Measurements from ENCODE around the gene CDC42BPB.
"Not testable (repeated sequence)": the region's sequence is repeated elsewhere in the genome, so short reads cannot be mapped to it uniquely, and the experiment has no call there.

Gene CDC42BPB

DNA sequence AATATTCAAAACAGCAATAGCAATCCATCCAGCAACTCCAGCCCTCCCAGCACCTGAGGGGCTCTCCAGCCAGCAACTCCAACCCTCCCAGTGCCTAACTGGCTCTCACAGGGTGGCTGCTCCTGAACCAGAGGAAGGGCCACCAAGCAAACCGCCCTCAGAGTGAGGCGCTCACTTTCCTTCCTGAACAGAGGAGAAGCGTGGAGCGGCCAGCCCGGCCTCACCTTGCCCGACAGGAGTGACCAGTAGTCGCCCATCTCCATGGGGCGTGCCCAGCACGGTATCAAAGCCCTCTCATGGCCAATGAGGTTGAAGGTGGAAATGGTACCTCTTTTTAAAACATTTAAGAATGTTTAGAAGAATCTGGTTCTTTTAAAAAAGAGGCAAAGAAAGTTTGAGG is 27.4 kb downstream of the CDC42BPB start:
- Histone ChIP-seq H3K9me3 (no peaks in the 10 kb centered on the region), H3K36me3 (no peaks in the 10 kb centered on the region), H3K4me3 (ENCODE audit: low read depth, low read length) (no peak overlapping the region), H3K27me3 (no peaks in the 10 kb centered on the region), H3K4me1 (peaks cover 9% of the 10 kb centered on the region)
- TF ChIP-seq, protein P1, sequence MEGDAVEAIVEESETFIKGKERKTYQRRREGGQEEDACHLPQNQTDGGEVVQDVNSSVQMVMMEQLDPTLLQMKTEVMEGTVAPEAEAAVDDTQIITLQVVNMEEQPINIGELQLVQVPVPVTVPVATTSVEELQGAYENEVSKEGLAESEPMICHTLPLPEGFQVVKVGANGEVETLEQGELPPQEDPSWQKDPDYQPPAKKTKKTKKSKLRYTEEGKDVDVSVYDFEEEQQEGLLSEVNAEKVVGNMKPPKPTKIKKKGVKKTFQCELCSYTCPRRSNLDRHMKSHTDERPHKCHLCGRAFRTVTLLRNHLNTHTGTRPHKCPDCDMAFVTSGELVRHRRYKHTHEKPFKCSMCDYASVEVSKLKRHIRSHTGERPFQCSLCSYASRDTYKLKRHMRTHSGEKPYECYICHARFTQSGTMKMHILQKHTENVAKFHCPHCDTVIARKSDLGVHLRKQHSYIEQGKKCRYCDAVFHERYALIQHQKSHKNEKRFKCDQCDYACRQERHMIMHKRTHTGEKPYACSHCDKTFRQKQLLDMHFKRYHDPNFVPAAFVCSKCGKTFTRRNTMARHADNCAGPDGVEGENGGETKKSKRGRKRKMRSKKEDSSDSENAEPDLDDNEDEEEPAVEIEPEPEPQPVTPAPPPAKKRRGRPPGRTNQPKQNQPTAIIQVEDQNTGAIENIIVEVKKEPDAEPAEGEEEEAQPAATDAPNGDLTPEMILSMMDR (IDR thresholded peaks at IDR 0.05; ENCODE audit: low read depth, low read length), result no peak
- no peak for DNase-seq

DNA sequence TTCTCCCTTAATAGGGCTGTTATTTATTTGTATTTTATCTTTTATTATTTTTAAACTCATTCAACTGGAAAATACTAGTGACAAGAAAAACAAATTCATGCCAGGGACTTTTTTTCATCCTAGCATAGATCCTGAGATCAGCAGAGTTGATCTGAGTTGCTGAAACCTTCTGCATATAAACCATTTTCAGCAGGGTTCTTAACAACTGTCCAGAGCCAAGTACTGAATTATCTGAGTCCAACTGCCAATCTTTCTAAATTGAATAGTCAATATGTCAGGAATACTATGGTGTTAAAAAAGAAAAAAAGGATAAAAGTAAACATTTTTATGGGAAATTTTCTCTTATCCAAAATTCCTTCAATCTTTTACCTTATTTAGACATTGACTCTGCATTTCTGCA is 28.6 kb downstream of the CDC42BPB start:
- TF ChIP-seq, protein P1 (IDR thresholded peaks at IDR 0.05; ENCODE audit: low read depth, low read length), result no peak
- no peak for DNase-seq
- Histone ChIP-seq H3K36me3 (no peaks in the 10 kb centered on the region), H3K9me3 (no peaks in the 10 kb centered on the region), H3K27me3 (no peaks in the 10 kb centered on the region), H3K4me3 (ENCODE audit: low read depth, low read length) (no peak overlapping the region), H3K4me1 (peaks cover 16% of the 10 kb centered on the region)

DNA sequence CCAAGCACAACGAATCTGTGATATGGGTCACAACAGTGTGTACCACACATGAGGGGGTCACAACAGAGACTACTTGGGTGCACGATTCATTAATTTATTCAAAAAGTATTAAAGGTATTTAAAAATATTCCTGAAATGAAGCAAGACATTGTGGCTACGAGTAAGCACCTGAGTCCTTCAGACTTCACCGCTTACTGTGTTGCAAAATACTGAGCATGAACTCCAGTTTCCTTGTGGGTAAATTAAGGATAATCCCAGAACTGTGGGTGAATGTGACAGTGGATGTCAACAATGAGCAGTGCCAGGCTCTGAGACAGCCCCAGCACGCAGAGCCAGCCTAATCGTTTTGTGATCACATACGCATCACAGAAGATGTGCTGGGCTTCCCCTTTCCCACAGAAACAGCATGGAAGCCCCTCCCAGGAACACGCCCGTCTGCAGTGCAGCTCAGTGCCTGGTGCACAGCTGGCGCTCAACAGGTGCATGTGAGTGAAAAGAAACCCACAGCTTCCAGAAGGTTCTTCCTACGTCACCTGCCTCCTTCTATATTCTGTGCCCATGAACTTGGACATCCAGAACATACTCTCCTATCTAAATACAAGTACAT is 29.1 kb downstream of the CDC42BPB start:
- Histone ChIP-seq H3K9me3 (no peaks in the 10 kb centered on the region), H3K4me3 (ENCODE audit: low read depth, low read length) (no peak overlapping the region), H3K27me3 (no peaks in the 10 kb centered on the region), H3K36me3 (no peaks in the 10 kb centered on the region), H3K4me1 (peaks cover 18% of the 10 kb centered on the region)
- TF ChIP-seq, protein P1 (IDR thresholded peaks at IDR 0.05; ENCODE audit: low read depth, low read length), result no peak
- DNase-seq, result no peak

DNA sequence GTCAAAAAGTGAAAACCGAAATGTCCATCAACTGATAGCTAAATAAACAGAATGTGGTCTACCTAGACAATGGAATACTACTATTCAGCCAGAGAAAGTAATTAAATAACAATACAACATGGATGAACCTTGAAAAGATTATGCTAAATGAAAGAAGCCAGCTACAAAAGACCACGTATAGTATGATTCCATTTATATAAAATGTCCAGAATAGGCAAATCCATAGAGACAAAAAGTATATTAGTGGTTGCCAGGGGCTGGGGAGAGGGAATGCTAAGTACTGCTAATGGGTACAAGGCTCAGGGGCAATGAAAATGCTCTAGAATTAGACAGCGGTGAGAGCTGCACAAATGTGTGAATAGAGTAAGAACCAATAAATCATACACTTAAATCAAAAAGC is 29.9 kb downstream of the CDC42BPB start:
- H3K36me3 ChIP-seq, result no peaks in the 10 kb centered on the region
- DNase-seq, result no peak
- TF ChIP-seq, protein P1 (IDR thresholded peaks at IDR 0.05; ENCODE audit: low read depth, low read length), result no peak
- no peaks in the 10 kb centered on the region for H3K27me3 ChIP-seq
- peaks cover 18% of the 10 kb centered on the region for H3K4me1 ChIP-seq
- no peak overlapping the region for H3K4me3 ChIP-seq (ENCODE audit: low read depth, low read length)
- no peaks in the 10 kb centered on the region for H3K9me3 ChIP-seq

DNA sequence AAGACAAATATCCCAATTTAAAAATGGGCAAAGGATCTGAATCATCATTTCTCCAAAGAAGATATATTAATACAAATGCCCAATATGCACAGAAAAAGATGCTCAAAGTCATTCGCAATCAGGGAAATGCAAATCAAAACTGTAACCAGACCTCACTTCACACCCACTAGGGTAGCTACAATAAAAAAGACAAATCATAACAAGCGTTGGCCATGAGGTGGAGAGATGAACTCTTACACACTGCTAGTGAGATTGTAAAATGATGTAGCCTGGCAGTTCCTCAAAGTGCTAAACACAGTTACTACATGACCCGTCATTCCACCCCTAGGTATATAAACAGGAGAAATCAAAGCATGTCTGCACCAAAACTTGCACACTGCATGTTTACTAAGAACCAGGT is 30.4 kb downstream of the CDC42BPB start:
- no peaks in the 10 kb centered on the region for H3K36me3 ChIP-seq
- TF ChIP-seq, protein P1 (IDR thresholded peaks at IDR 0.05; ENCODE audit: low read depth, low read length), result no peak
- peaks cover 15% of the 10 kb centered on the region for H3K4me1 ChIP-seq
- H3K4me3 ChIP-seq (ENCODE audit: low read depth, low read length), result no peak overlapping the region
- DNase-seq, result no peak
- H3K9me3 ChIP-seq, result no peaks in the 10 kb centered on the region
- no peaks in the 10 kb centered on the region for H3K27me3 ChIP-seq

DNA sequence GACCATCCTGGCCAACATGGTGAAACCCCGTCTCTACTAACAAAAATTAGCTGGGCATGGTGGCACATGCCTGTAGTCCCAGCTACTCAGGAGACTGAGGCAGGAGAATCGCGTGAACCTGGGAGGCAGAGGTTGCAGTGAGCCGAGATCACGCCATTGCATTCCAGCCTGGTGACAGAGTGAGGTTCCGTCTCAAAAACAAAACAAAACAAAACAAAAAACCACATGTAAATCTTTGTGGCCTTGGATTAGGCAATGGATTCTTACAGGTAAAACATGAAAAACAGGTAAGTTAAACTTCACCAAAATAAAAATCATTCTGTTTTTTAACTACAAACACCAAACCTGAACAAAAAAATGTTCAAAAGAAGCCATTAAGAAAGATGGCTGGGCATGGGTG is 31.2 kb downstream of the CDC42BPB start:
- not testable (repeated sequence) for DNase-seq; H3K27me3 ChIP-seq; H3K4me1 ChIP-seq; H3K4me3 ChIP-seq (ENCODE audit: low read depth, low read length); H3K9me3 ChIP-seq; H3K36me3 ChIP-seq
